ENCODE data around the gene GAS6. TPM values are rescaled to one million over a fixed set of nuclear protein-coding genes. Genes with fewer than 3 reads are reported as not detected.

The GAS6 gene
- total and polyA plus RNA-seq, 2 donors (not counting 3 experiments of a cell fraction or from before 2014, with no cell fraction given), result 69.2 to 109 TPM

GRCh38 chr13:113783200-113783881 lies 80.5 kb downstream of the GAS6 start:
- CTCF ChIA-PET, result no interaction called here
- intact Hi-C loops (cut with micrococcal nuclease), result no loop called here
- Histone ChIP-seq H3K27ac (ENCODE audit: insufficient read depth, low read depth, low read length) (no peak overlapping the region), H3K4me1 (ENCODE audit: control insufficient read depth, extremely low read depth, insufficient read depth, low read length) (peaks cover 14% of the 10 kb centered on the region), H3K79me2 (ENCODE audit: control insufficient read depth, insufficient read depth, low read length) (no peaks in the 10 kb centered on the region), H3K9ac (replicated peaks; ENCODE audit: extremely low read depth, insufficient read depth, low read length) (no peak overlapping the region), H3K36me3 (ENCODE audit: control insufficient read depth in 2 of 2, extremely low read depth in 1 of 2, insufficient read depth in 2 of 2, low read length in 2 of 2) (peaks cover 0 to 8% of the 10 kb centered on the region in 2 experiments), H3K4me2 (ENCODE audit: insufficient read depth, low read length) (no peak overlapping the region), H3K9me3 (replicated peaks; ENCODE audit: control insufficient read depth, insufficient read depth, low read length) (no peaks in the 10 kb centered on the region), H3K27me3 (ENCODE audit: control insufficient read depth in 2 of 2, insufficient read depth in 2 of 2, low read length in 2 of 2) (no peaks in the 10 kb centered on the region), H2AFZ (ENCODE audit: low read depth, low read length) (no peak overlapping the region), H3K4me3 (replicated peaks in 1 of 3; ENCODE audit: insufficient read depth in 1 of 3, low read depth in 1 of 3, low read length in 3 of 3) (no peak overlapping the region), H3K9me1 (replicated peaks; ENCODE audit: control insufficient read depth, extremely low read depth, insufficient read depth, low read length) (no peaks in the 10 kb centered on the region), H4K20me1 (replicated peaks; ENCODE audit: control insufficient read depth, extremely low read depth, insufficient read depth, low read length) (no peaks in the 10 kb centered on the region)
- no TSS peak for BruUV-seq (replicated peaks)
- POLR2A ChIA-PET, result no interaction called here
- TF ChIP-seq, protein P1, sequence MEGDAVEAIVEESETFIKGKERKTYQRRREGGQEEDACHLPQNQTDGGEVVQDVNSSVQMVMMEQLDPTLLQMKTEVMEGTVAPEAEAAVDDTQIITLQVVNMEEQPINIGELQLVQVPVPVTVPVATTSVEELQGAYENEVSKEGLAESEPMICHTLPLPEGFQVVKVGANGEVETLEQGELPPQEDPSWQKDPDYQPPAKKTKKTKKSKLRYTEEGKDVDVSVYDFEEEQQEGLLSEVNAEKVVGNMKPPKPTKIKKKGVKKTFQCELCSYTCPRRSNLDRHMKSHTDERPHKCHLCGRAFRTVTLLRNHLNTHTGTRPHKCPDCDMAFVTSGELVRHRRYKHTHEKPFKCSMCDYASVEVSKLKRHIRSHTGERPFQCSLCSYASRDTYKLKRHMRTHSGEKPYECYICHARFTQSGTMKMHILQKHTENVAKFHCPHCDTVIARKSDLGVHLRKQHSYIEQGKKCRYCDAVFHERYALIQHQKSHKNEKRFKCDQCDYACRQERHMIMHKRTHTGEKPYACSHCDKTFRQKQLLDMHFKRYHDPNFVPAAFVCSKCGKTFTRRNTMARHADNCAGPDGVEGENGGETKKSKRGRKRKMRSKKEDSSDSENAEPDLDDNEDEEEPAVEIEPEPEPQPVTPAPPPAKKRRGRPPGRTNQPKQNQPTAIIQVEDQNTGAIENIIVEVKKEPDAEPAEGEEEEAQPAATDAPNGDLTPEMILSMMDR (IDR thresholded peaks at IDR 0.05; ENCODE audit: extremely low read depth in 1 of 2, insufficient read depth in 1 of 2, low read depth in 1 of 2, low read length in 2 of 2), result no peak
- no peak for TF ChIP-seq JUN (IDR thresholded peaks at IDR 0.05; ENCODE audit: borderline replicate concordance, insufficient read depth, insufficient read length, low read depth)
- no peak for TF ChIP-seq MYC (IDR thresholded peaks at IDR 0.05; ENCODE audit: low read depth, low read length)
- TF ChIP-seq POLR2AphosphoS5 (IDR thresholded peaks at IDR 0.05; ENCODE audit: insufficient read depth, low read depth, low read length), result no peak
- no peak for TF ChIP-seq GATA2 (IDR thresholded peaks at IDR 0.05; ENCODE audit: insufficient read depth, insufficient read length, low read depth, low read length)
- no peak for TF ChIP-seq EZH2 (IDR thresholded peaks at IDR 0.05; ENCODE audit: borderline replicate concordance, low read depth, low read length, severe bottlenecking)
- no peak for TF ChIP-seq FOS (IDR thresholded peaks at IDR 0.05; ENCODE audit: borderline replicate concordance, insufficient read depth, low read length)
- no peak for TF ChIP-seq MAX (IDR thresholded peaks at IDR 0.05; ENCODE audit: insufficient read depth, insufficient read length)
- TF ChIP-seq POLR2A (IDR thresholded peaks at IDR 0.05; ENCODE audit: low read depth, low read length), result no peak
- FAIRE-seq, result no peak
- dilution Hi-C loops (cut with MboI; ENCODE audit: extremely low pct_ligation_motif_present, low sequenced_read_pairs), result no loop called here
- no peak for DNase-seq (ENCODE audit: low read depth, low spot score)

All from endothelial cell of umbilical vein (primary cell).